ENCODE data around the gene RSPH6A.
A peak's percentile ranks its signal among the peaks of the same experiment; 100 is the strongest.

The RSPH6A gene

GRCh38 chr19:45824531-45825262, 9.6 kb upstream of the RSPH6A start:
- no peak for DNase-seq

- DNase-seq = no peak
Measured at GRCh38 chr19:45824041-45824471, 8.9 kb upstream of the RSPH6A start.

- DNase-seq = no peak
Measured at GRCh38 chr19:45823182-45823581, 8.1 kb upstream of the RSPH6A start.

GRCh38 chr19:45822716-45823115, 7.6 kb upstream of the RSPH6A start:
- DNase-seq = no peak

GRCh38 chr19:45821570-45821969, 6.5 kb upstream of the RSPH6A start:
- no peak for DNase-seq

GRCh38 chr19:45821103-45821521, 6.0 kb upstream of the RSPH6A start:
- no peak for DNase-seq

- DNase-seq = no peak
Measured at GRCh38 chr19:45820413-45821102, 5.5 kb upstream of the RSPH6A start.

- DNase-seq = no peak
Measured at GRCh38 chr19:45819769-45820168, 4.7 kb upstream of the RSPH6A start.

- DNase-seq = no peak
Measured at GRCh38 chr19:45817725-45818301, 2.7 kb upstream of the RSPH6A start.

GRCh38 chr19:45817010-45817724, 2.1 kb upstream of the RSPH6A start:
- DNase-seq = peak; percentile 78

GRCh38 chr19:45816236-45817009, 1.3 kb upstream of the RSPH6A start:
- no peak for DNase-seq

- no peak for DNase-seq
Measured at GRCh38 chr19:45815481-45816216, 541 bp upstream of the RSPH6A start.

GRCh38 chr19:45814166-45814780, 835 bp downstream of the RSPH6A start:
- no peak for DNase-seq

GRCh38 chr19:45812297-45812696, 2.8 kb downstream of the RSPH6A start:
- no peak for DNase-seq

- no peak for DNase-seq
Measured at GRCh38 chr19:45809643-45810159, 5.4 kb downstream of the RSPH6A start.

- DNase-seq = no peak
Measured at GRCh38 chr19:45805719-45806118, 9.4 kb downstream of the RSPH6A start.

- no peak for DNase-seq
Measured at GRCh38 chr19:45804959-45805230, 10.2 kb downstream of the RSPH6A start.

GRCh38 chr19:45804140-45804958, 10.8 kb downstream of the RSPH6A start:
- DNase-seq = no peak

- no peak for DNase-seq
Measured at GRCh38 chr19:45801603-45802175, 13.4 kb downstream of the RSPH6A start.

- DNase-seq = no peak
Measured at GRCh38 chr19:45800070-45800553, 15.0 kb downstream of the RSPH6A start.

Data from GOT3 (cell line).